SKM-1 (cell line): ENCODE data around the gene NCAPG2.

Source experiments
- DNase-seq: peaks from one replicate; lab custom pipeline; 2025; ENCODE audit not compliant: unreplicated experiment; lab: John Stamatoyannopoulos, UW

NCAPG2 gene

DNA sequence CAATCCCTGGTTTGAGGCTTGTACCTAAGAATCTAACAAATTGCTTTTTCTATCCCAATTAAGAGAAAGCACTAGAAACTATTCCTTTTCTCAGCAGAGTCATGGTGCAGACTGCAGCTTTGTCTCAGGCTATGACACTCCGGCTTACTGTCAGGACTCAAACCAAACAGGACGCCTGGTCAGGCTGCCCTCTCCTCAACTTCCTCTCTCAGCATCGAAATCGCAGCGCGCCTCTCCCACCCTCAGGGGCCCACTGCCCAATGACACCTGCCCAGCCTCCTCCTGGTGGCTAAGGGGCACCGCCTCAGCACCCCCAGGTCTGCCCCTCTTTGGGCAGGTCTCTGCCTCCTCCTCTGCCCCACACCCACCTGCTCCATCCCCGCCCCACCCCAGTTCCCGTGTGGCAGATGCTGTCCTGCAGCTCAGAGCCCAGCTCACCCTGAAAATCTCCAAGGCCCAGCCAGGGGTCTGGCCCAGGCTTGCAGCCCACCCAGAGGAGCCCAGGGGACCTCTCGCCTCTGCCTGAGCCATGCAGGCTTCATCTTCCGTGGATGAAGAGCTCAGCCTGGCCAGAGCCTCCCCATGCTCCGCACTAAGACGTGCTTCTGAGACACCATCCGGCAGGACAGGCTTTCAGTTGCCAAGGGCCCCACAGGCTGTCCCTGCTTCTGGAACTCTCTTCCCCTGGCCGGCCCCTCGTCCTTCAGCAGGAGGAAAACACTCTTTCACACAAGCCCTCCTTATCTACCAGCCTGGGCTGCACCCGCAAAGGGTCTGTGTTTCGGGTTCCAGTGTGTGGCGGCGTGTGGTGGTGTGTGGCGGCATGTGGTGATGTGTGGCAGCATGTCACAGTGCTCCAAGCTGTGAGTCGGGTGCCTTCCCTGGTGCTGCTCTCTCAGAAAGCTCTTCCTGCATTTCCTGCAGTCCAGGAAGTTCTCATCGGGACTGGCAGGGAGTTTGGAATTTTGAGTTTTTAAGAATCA, 100.5 kb downstream of the NCAPG2 start:
- DNase-seq: no peak

DNA sequence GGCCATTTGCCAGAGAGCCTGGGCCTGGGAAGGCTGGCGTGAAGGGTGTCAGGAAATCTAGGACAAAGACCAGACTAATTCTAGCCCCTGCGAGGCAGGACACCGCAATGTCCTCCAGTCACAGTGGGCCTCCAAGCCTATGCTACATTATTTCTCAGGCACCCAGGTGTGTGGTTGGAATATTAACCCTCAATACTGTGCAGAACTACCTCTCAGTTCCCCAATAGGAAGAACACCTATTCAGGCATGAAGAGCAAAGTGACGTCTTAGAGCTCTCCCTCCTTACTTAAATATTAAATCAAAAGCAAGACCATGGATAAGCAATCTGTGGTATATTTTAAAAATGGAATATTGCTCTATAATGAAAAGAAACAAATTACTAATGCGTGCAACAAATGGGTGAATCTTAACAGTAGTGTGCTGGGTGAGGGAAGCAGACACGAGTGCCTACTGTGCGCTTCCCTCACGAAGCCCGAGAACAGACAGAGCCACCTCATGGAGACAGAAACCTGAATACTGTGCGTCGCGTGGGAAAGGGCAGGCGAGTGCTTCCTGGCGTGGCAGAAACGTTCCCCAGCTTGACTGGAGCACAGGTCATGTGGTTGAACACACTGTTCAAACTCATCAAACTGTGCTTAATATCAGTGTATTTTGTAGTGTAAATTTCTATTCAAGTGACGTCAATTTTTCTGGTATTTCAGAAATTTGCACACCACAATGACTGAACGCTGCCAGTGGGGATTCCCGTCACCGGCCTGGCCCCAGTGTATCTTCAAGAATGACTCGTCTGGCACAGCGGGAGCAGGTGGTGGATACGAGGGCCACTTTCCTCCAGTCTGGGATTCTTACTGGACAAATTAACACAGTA, 101.5 kb downstream of the NCAPG2 start:
- DNase-seq: no peak

DNA sequence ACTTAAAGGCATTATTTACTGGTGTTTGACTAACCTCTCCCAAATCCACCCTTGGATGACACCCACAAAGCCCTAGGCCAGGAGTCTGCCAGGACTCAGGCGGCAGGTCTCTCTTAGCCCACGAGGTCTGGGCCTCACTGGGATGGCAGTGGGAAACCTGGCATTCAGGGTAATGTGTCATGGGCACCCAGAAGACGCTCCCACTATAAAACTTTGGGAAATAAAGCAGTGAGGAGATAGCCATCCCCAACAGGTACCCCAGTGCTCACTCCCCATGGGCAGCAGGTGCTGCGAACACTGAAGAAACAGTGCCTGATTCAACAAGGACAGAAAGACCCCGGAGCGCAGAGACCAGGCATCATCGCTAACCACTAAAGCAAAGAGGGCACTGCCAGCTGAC, 102.6 kb downstream of the NCAPG2 start:
- DNase-seq: no peak

DNA sequence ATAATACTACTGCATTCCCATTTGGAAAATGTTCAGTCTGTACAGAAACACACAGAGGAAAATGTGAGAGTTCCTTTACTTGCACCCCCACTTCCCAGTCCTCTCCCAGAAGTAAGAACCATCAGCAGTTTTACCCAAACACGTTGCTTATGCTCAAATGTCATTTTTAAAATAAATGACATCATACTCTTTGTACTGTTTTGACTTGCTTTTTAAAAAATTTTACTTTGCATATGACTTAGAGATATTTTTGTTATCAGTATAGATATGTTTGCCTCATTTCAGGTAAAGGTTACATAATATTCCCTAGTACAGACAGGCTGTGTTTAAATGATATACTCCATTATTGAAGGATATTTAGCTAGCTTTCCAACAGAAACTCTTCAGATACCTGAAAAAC, 103.5 kb downstream of the NCAPG2 start:
- DNase-seq: no peak

DNA sequence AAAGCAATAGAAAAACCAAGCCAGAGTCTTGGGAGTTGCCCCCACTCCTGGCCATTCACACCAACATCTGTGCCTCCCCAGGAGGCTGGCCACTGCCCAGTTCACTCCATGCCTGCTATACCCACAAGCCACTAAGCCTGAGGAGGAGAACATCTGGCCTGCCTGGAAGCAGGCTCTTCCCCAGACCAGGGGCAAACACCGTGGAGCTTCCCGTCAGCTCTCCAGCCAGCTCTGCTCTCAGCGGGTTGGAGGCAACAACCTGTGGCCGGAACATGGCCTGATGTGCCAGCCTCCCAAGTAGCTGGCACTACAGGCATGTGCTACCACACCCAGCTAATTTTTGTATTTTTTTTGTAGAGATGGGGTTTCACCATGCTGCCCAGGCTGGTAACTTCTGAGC, 107.9 kb downstream of the NCAPG2 start:
- DNase-seq: no peak

DNA sequence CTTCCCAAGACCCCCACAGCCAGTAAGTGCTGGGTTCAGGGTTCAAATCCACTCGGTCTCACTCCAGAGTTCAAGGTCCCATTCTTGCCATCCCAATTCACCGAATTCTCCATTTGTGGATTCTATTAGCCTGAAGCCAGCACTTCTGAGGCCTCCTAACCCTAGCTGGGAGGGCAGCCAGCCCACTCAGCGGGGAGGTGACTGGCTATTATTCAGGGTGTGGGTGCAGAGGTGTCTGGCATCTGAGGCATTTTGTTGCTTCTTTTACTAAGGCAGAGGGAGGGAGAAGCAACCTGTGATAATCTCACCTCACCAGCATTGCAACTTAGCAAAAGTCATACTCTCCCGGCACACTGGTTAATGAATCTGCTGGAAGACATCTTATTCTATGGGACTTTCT, 108.3 kb downstream of the NCAPG2 start:
- DNase-seq: no peak

DNA sequence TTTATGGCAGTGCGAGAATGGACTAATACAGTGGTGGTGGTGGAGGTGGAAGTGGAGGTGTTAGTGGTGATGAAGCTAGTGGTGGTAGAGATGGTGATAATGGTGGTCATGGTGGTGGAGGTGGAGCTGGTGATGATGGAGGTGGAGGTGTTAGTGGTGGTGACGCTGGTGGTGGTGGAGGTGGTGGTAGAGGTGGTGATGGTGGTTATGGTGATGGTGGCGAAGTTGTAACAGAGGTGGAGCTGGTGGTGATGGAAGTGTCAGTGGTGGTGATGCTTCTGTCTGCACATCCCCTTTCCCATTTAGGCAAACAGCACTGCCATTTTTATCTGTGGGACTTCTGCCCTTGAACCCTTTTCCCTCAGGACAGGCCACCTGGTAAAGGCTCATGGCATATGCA, 109.5 kb downstream of the NCAPG2 start:
- DNase-seq: no peak

DNA sequence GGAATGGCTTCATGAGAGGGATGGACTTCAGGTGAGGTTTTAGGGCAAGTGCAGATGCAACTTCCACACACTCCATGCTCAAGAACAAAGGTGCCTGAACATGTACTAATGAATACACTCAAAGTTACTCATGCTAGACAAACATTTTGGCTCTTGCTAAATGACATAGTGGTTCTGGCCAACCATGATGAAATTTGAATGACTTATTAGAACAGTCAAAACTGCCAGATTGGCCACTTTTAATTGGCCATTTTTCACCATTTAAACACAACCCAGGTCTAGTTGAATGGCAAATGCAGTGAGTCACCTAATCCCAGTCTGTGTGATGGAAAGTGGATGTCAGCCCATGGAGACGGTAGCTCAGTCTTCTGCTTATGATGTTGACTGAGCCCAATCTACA, 112.1 kb downstream of the NCAPG2 start:
- no peak for DNase-seq

DNA sequence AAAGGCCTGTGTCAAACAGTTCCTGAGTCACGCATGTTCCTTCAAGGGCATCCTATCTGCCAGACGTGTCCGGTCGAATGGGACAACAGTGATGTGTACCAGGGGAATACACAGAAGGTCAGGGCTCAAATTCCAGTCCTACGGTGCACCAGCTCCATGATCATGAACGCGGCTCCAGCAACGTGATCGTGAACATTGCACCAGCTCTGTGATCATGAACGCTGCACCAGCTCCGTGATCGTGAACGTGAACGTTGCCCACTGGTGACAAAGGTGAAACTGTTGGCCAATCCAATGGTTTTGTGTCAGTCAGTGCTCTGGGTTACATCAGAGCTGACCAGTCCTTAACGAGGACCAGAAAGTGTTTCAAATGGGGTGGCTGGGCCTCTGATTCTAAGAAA, 112.7 kb downstream of the NCAPG2 start:
- DNase-seq: no peak

DNA sequence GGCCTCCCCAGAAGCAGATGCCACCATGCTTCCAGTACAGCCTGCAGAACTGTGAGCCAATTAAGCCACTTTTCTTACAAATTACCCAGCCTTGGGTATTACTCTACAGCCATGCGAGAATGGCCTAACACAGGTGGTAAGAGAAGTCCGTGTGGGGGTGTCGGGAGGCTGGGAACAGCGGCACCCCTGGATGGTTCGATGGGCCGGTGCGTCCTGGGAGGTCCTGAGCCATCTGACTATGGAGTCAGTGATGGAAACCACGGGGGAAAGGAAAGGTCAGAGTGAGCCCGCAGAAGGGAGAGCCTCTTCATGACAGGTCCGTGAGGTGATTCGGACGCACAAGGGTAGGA, 114.4 kb downstream of the NCAPG2 start:
- DNase-seq: no peak

DNA sequence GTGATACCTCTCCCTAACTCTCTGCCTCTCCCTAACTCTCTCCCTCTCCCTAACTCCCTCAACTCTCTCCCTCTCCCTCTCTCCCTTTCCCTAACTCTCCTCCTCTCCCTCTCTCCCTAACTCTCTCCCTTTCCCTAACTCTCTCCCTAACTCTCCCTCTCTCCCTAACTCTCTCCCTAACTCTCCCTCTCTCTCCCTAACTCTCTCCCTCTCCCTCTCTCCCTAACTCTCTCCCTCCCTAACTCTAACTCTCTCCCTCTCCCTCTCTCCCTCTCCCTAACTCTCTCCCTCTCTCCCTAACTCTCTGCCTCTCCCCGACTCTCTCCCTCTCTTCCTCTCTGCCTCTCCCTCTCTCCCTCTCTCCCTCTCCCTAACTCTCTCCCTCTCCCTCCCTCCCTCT, 115.0 kb downstream of the NCAPG2 start:
- no peak for DNase-seq

DNA sequence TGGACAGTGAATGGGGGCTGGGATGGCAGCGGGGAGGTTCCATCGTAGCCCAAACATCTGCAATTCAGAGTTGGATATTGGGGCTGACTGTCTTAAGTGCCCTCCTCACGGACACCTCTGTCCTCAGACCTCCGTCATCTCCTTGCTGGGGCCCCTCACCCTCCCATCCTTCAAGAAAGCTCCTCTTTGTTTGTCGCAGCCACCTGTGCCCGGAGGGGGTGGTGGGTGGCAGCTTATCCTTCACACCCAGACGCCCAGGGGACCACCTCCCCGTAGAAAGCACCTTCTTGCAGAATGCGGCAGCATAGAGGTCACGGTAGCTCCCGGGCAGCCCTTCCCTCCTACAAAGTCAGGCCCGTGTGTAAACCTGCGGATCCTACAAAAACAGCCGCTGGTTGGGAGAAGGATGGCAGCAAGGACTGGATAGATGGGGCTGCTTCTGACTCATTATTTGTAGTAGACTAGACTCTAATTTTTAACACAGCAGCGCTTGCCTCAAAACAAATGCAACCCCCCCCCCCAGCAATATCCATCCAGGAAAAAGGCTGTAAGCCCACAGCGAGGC, 115.6 kb downstream of the NCAPG2 start:
- DNase-seq: no peak

DNA sequence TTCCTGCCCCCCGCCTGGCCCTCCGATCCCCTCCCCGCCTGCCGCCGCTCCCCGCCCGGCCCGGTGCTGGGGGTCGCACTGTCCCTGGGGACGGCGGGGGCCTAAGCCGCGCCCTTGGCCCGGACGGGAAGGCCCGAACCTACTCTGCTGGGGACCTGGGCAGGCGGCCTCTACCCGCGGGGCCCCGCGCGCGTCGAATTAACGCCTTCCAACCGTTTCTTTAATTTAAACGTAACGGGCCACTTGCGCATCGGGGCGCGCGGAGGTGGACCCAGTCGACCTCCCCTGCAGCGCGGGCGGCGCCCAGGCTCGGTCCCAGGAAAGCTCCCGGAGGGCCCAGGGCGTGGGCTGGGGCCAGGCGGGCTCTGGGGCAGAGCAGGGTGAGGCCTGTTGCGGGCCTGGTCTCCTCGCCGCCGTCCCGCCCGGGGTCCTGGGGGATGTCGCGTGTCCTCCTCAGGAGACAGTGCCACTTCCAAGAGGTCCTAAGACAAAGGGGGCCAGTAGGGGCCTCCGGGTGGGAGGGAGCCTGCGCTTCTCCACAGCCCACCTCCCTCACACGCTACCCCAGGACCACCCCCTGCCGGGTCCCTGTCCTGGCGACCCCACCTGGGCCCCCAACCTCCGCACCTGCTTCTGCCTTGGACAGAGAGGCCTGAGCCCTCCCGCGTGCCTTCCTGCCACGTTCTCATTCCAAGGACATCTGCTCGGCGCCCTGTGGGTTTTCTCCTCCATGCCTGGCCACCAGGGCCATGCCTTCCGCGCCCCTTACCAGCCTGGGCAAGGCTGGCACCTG, 116.3 kb downstream of the NCAPG2 start:
- DNase-seq: no peak

DNA sequence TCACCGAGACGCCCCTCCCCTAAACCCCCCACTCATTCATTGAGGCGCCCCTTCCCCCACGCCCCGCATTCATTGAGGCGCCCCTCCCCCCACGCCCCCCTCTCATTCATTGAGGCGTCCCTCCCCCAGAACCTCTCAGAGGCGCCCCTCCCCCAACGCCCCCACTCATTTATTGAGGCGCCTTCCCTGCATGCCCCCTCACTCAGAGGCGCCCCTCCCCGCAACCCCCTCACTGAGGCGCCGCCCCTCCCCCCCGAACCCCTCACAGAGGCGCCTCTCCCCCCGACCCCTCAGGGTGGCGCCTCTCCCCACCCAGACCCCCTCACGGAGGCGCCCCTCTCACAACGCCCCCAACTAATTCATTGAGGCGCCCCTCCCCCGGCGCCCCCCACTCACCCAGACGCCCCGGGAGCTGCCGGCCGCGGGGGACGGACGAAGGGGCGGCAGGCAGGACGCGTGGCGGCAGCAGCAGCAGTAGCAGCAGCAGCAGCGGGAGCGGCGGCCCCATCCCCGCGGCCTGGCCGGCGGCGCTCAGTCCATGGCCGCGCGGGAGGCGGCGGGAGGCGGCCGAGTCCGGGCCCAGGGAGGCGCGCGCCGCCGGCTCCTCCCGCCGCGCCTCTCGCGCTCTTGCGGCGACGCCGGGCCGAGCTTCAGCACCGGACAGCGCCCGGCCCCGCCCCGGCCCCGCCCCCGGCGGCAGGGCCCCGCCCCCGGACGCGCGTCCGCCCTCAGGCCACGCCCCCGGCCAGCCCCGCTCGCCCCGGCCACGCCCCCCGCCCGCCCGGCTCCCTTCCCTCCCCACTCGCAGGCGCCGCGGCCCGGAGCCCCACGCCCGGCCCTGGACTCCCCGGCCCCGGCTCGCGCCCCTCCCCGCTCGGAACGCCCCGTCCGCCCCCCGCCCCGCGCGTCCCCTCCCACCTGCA, 117.2 kb downstream of the NCAPG2 start, which contains the start of gene PTPRN2:
TSS of gene PTPRN2 (minus strand) at position 662 of the 923 bp plus-strand sequence.
- no peak for DNase-seq

DNA sequence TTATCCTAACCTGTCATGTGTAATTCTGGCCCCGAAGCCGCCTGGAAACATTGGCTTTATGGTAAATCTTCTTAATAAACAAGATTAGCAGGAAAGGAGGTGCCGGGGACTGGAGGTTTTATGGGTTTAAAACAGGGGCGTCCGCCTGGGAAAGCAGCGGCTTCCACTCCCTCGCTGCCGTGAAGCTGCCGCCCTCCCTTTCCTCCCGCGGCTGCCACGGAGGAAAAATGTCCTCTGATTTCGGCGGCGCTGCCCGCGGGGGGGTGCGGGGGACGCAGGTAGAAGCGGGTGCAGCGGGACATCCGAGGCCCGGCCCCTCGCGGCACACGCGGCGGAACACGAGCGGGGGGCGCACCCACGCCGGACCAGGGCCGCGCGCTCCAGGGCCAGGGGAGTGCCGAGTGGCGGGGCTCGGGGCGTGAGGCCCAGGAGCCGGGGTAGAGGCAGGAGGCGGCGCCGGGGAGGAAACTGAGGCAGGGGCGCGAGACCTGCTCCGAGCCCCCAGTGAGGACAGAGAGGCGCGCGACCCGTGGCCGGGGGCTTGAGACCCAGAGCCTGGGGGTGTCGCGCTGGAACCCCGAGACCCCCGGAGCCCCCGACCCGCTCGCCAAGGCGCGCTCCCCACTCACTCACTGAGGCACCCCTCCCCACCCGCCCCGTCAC, 118.0 kb downstream of the NCAPG2 start:
- no peak for DNase-seq

DNA sequence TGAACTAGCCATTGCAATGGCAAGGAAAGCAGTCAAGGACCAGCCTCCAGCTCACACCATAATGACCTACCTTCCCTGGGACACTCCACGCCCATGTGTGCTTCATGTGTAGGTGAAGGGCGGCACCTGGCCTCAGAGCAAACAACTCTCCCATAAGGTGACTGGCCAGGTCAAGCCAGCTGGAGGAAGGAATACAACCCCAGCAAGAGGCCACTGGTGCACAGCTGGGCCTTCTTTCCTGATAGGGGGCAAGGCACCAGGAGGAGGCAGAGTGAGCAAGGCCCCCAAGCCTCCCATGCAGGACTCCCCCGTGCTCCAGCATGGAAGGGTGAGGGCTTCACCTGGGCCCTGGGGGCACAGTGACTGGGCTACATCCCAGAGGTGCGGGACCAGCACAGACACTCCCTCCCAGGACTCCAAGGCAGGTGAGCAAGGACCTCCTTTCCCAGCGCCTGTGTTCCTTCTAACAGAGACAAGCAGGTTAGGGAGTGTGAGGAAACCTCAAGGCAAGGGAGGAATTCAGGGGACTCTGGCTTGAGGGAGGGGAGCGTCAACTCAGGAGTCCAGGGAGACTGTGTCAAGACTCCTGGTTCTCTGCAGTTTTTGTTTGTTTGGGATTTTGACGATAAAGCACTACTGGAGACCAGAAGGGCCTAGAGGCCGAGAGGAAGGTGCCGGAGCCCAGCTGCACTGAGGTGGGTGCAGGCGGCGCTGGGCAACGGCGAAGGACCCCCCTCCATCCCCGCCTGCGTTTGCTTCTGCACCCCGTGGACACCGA, 118.7 kb downstream of the NCAPG2 start:
- DNase-seq: no peak

DNA sequence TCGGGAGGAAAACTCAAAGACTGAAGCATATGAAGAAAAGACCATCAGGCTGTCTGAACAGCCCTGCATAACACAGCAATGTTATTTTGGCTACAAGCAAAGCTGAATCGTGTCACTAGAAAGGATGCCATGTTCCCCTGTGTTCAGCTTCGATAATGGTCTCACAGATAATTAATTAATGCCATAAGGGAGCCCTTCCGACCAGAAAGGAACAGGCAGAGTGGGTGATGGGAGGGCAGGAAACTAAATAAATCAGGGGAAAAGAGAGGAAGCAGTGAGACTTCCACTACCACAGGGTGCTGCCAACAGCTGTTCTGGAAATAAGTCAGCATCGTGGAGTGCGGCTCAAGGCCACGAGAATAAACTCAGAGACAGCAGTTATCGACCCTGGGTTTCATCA, 120.2 kb downstream of the NCAPG2 start:
- no peak for DNase-seq

DNA sequence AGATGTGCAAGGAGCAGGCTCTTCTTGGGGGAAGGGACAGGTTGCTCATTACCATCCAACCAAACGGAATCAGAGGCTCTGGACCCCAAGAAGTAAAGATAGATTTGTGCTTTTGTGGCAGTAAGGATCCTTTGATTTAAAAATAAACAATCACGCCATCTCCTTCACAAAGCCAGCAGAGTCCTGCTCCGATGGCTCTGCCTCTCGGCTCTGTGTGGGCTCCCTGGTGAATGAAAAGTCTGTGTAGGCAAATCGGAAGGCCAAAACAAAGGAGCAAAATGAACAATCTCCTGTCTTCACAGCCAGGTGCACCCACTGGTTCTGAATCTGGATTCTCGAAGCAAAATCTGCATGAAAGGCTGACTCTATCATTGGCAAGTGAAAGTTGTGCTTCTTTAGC, 120.8 kb downstream of the NCAPG2 start:
- no peak for DNase-seq

DNA sequence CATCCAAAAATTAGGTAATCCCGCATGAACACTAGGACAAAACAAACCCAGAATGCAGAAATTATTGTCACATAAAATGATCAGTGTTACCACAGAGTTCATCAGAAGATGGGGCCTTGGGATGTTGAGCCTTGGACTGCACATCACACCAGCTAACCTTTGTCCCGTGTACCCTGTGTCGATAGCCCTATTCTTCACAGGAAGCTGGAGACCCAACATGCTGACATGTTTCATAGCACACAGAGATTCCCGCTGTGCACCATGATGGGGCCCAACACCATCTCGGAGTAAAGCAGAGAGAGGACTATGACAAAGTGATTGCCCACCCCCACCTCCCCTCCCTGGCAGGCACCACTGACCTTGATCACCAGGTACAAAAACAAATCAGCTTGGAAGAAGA, 121.5 kb downstream of the NCAPG2 start:
- no peak for DNase-seq
